Stomach (tissue), 19 donors: ENCODE results near the gene ZNF787. TPM values are rescaled to one million over a fixed set of nuclear protein-coding genes. Genes with fewer than 3 reads are reported as not detected.

Experiments used
- DNase-seq, 2 donors: peaks; one replicate each; pipeline versions ENCODE4 v3.0.0 to v3.0.0-alpha.2; 2013 to 2019
- H3K27ac ChIP-seq, 5 donors: fragments of 200-600 bp in 4 of 5; sonication (generic) in 4 of 5; one replicate each; pipeline ENCODE4 v1.5.1; 2013 to 2019; ENCODE audit warnings: mild to moderate bottlenecking in 1 of 5, moderate library complexity in 1 of 5
- H3K27me3 ChIP-seq, 3 donors: fragments of 200-600 bp; sonication (generic); one replicate each; pipeline ENCODE4 v1.5.1; 2017 to 2019; ENCODE audit warnings: mixed run types in 1 of 3
- H3K36me3 ChIP-seq, 4 donors: fragments of 200-600 bp; sonication (generic); 1 replicate in 3 of 4; 2 replicates in 1 of 4; pipeline ENCODE4 v1.5.1; 2016 to 2019
- H3K4me1 ChIP-seq, 4 donors: fragments of 200-600 bp; sonication (generic); one replicate each; pipeline ENCODE4 v1.5.1; 2016 to 2019
- H3K4me3 ChIP-seq, 4 donors: fragments of 200-600 bp; sonication (generic) in 3 of 4; one replicate each; pipeline ENCODE4 v1.5.1; 2016 to 2019; ENCODE audit warnings: mild to moderate bottlenecking in 1 of 4
- H3K9me3 ChIP-seq, 4 donors: fragments of 200-600 bp; sonication (generic); one replicate each; pipeline ENCODE4 v1.5.1; 2016 to 2019
- EP300 ChIP-seq: sonication (generic); formaldehyde crosslinking; IDR thresholded peaks from one replicate; pipeline ENCODE4 v1.6.1; 2017; ENCODE audit warnings: antibody characterized with exemption
- POLR2A ChIP-seq, 4 donors: fragments of 450-650 bp; IDR thresholded peaks; one replicate each; pipeline ENCODE4 v1.6.1; 2016; ENCODE audit warnings: antibody characterized with exemption in 4 of 4, control low read depth in 2 of 4, mild to moderate bottlenecking in 1 of 4, moderate library complexity in 1 of 4
- POLR2AphosphoS5 ChIP-seq, 3 donors: sonication (generic); formaldehyde crosslinking; IDR thresholded peaks; one replicate each; pipeline ENCODE4 v1.6.1; 2016; ENCODE audit warnings: antibody characterized with exemption in 3 of 3
- WGBS, 5 donors: extraction: QIAGEN DNeasy Blood & Tissue Kit in 3 of 5; methylation state at CpG; one replicate each; pipeline versions ENCODE4 v1.1.5 to v1.1.7; 2013 to 2018; 5-methylcytosine and 5-hydroxymethylcytosine counted together
- intact Hi-C: fragments of 100-400 bp; cut with DNase I; formaldehyde crosslinking; loops from one replicate; pipeline ENCODE4 v1.15.1; 2023; ENCODE audit warnings: low total_unique reads
- long read RNA-seq, 10 donors: transcript quantifications; one replicate each; lab custom pipeline, GENCODE V29; 2026
- polyA plus RNA-seq, 3 donors: library from polyadenylated mRNA; stranded (reverse); fragments of 200-250 nt; gene quantifications; one replicate each; pipeline ENCODE4 v1.2.3, GENCODE V29; 2013
- total RNA-seq, 5 donors: library from RNA; depleted of rRNA; stranded (reverse); fragments of >200 nt; gene quantifications; one replicate each; pipeline versions ENCODE4 v1.1.0 to v1.2.3, GENCODE V29; 2014 to 2016
- TF ChIP-seq, protein P1 (sequence below), 7 experiments: fragments of 450-650 bp in 4 of 7; fragments of 200-600 bp in 3 of 7; sonication (generic) in 3 of 7; IDR thresholded peaks; one replicate each; pipeline ENCODE4 v1.5.1; 2016 to 2019; ENCODE audit warnings: antibody characterized with exemption in 7 of 7, control low read depth in 2 of 7, mild to moderate bottlenecking in 1 of 7
- donor health status: healthy with polysubstance abuse.
- donor health status: Bipolar disorder and iron deficiency.
- donor health status: healthy.

The ZNF787 gene
- total RNA-seq (10 to 100 TPM in 4 of 5 donors, 1 to 10 TPM in 1; 2.7 to 77.3 (median 30.3) TPM), polyA plus RNA-seq (10 to 100 TPM; 22.4 to 29.6 (median 24.8) TPM)
- long read RNA-seq, donor 1, partial matches to known transcripts = 0 of 3 reads
- long read RNA-seq, donor 1, other reads (novel, unspliced or antisense) = 0 of 3 reads
- long read RNA-seq, donor 2, transcript ZNF787-203 (3 exons, 1,925 nt) = major isoform, 10 of 11 reads
- long read RNA-seq, donor 2, partial matches to known transcripts = 0 of 11 reads
- long read RNA-seq, donor 2, other reads (novel, unspliced or antisense) = 0 of 11 reads
- long read RNA-seq, donor 3, partial matches to known transcripts = 0 of 5 reads
- long read RNA-seq, donor 3, other reads (novel, unspliced or antisense) = 0 of 5 reads
- long read RNA-seq, donor 4 = 0 reads
- long read RNA-seq, donor 5, transcript ZNF787-203 (3 exons, 1,925 nt) = major isoform, 9 of 9 reads
- long read RNA-seq, donor 5, partial matches to known transcripts = 0 of 9 reads
- long read RNA-seq, donor 5, other reads (novel, unspliced or antisense) = 0 of 9 reads
- long read RNA-seq, donor 6, transcript ZNF787-203 (3 exons, 1,925 nt) = major isoform, 9 of 10 reads
- long read RNA-seq, donor 6, partial matches to known transcripts = 0 of 10 reads
- long read RNA-seq, donor 6, other reads (novel, unspliced or antisense) = 0 of 10 reads
- long read RNA-seq, donor 7, transcript ZNF787-203 (3 exons, 1,925 nt) = major isoform, 5 of 5 reads
- long read RNA-seq, donor 7, partial matches to known transcripts = 0 of 5 reads
- long read RNA-seq, donor 7, other reads (novel, unspliced or antisense) = 0 of 5 reads
- long read RNA-seq, donor 8, transcript ZNF787-203 (3 exons, 1,925 nt) = major isoform, 7 of 7 reads
- long read RNA-seq, donor 8, partial matches to known transcripts = 0 of 7 reads
- long read RNA-seq, donor 8, other reads (novel, unspliced or antisense) = 0 of 7 reads
- long read RNA-seq, donor 9, partial matches to known transcripts = 0 of 1 reads
- long read RNA-seq, donor 9, other reads (novel, unspliced or antisense) = 0 of 1 reads
- long read RNA-seq, donor 10, partial matches to known transcripts = 0 of 5 reads
- long read RNA-seq, donor 10, other reads (novel, unspliced or antisense) = 0 of 5 reads

DNA sequence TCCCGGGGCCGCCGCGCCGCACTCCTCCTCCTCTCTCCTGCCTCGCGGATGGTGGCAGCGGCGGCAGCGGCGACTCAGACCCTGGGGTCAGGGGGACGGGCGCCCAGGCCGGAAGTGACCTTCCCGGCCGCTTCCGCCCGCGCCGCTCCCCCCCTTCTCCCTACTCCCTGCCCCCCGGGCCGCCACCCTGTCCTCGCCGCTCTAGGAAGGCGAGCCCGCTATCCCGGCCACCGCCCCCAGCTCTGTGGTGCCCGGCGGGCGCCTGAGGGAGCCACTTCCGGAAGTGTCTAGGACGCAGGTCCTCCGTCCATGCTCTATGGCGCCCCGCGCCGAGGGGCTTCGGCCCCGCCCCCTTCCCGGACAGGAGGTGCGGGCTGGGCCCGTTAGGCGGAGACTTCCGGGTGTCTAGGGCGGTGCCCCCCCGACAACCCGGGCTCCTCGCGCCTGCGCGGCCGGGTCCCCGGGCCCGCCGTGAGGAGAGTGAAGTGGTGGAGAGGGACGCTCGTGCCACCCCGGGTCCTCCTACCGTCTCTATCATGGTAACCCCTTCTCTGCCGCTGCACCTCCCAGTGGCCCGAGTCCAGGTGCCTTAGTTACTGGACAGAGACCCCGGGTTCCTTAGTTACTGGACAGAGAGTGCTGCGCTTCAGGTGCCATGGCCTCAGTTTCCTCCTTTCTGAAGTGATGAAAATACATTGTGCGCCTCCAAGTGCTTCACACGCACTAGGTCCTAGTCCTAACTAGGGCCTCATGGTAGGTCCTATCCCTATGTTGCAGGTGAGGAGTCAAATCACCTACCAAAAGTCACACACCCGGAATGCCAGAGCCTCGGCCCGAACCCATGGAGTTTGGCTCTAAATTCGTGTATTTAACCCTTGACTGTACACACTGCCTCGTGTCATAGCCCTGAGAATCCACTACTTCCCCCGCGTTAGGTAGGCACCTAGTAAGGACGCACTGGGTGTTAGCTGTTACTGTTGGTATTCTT is at the start of gene ZNF787:
Gene ZNF787 (minus strand): TSS at position 116 of the 988 bp plus-strand sequence. CDS start 18,078 bp downstream, outside the sequence.
- Histone ChIP-seq H3K36me3 (peaks cover 0 to 9% (median 0%) of the 10 kb centered on the region in 4 donors), H3K27ac (peak within 1 kb of the TSS; percentile 92 to 100 (median 97)), H3K4me1 (peaks cover 40 to 57% (median 48%) of the 10 kb centered on the region in 4 donors), H3K9me3 (no peaks in the 10 kb centered on the region), H3K4me3 (peak within 1 kb of the TSS; percentile 82 to 96 (median 88)), H3K27me3 (no peaks in the 10 kb centered on the region)
- TF ChIP-seq EP300 (peak; percentile 69), POLR2AphosphoS5 (IDR thresholded peaks at IDR 0.05) (peak; percentile 64 to 93 (median 69))
- TF ChIP-seq, protein P1, sequence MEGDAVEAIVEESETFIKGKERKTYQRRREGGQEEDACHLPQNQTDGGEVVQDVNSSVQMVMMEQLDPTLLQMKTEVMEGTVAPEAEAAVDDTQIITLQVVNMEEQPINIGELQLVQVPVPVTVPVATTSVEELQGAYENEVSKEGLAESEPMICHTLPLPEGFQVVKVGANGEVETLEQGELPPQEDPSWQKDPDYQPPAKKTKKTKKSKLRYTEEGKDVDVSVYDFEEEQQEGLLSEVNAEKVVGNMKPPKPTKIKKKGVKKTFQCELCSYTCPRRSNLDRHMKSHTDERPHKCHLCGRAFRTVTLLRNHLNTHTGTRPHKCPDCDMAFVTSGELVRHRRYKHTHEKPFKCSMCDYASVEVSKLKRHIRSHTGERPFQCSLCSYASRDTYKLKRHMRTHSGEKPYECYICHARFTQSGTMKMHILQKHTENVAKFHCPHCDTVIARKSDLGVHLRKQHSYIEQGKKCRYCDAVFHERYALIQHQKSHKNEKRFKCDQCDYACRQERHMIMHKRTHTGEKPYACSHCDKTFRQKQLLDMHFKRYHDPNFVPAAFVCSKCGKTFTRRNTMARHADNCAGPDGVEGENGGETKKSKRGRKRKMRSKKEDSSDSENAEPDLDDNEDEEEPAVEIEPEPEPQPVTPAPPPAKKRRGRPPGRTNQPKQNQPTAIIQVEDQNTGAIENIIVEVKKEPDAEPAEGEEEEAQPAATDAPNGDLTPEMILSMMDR (IDR thresholded peaks at IDR 0.05) = no peak
- DNase-seq = peak; percentile 99
- intact Hi-C loops = no loop called here
- WGBS, 5 donors = 4 to 11% (median 7%) methylated on average over 33 to 74 of the region's 74 CpGs

- H3K4me1 ChIP-seq = peaks cover 0 to 7% (median 3%) of the 10 kb centered on the region in 4 donors
- H3K4me3 ChIP-seq = no peak overlapping the region
- H3K27me3 ChIP-seq = peaks cover 3 to 24% (median 4%) of the 10 kb centered on the region in 3 donors
- TF ChIP-seq POLR2AphosphoS5 (IDR thresholded peaks at IDR 0.05) = no peak
- TF ChIP-seq, protein P1 (IDR thresholded peaks at IDR 0.05) = no peak
- TF ChIP-seq EP300 = no peak
- no peak for TF ChIP-seq POLR2A (IDR thresholded peaks at IDR 0.05)
- no peak overlapping the region for H3K27ac ChIP-seq
- no peak for DNase-seq
- WGBS, 5 donors = 63 to 82% (median 68%) methylated on average over 14 of the region's 14 CpGs
- intact Hi-C loops = loop anchor here (5.0 kb wide), 1 partner anchor 93 kb away; no protein-coding TSS in a partner anchor
- H3K36me3 ChIP-seq = no peaks in the 10 kb centered on the region
- H3K9me3 ChIP-seq = no peaks in the 10 kb centered on the region
Measured at GRCh38 chr19:56170261-56170660, 49.2 kb upstream of the ZNF787 start.

GRCh38 chr19:56167064-56167578 is 46.0 kb upstream of the ZNF787 start:
- H3K36me3 ChIP-seq = no peaks in the 10 kb centered on the region
- intact Hi-C loops = no loop called here
- peak in 1 of 2 donors; percentile 49 for DNase-seq
- WGBS, 5 donors = 35 to 55% (median 45%) methylated on average over 7 of the region's 7 CpGs
- no peaks in the 10 kb centered on the region for H3K9me3 ChIP-seq
- no peak overlapping the region for H3K4me3 ChIP-seq
- no peaks in the 10 kb centered on the region for H3K27me3 ChIP-seq
- H3K27ac ChIP-seq = no peak overlapping the region
- TF ChIP-seq POLR2A (IDR thresholded peaks at IDR 0.05) (no peak), POLR2AphosphoS5 (IDR thresholded peaks at IDR 0.05) (no peak), EP300 (no peak)
- TF ChIP-seq, protein P1 (IDR thresholded peaks at IDR 0.05) = no peak
- peaks cover 0 to 7% (median 3%) of the 10 kb centered on the region in 4 donors for H3K4me1 ChIP-seq
